ENCODE measurements around the gene OGT. TPM values are rescaled to one million over a fixed set of nuclear protein-coding genes. Genes with fewer than 3 reads are reported as not detected.

Gene OGT
- total RNA-seq, 1 experiment from 2014 or later = 174 TPM

DNA sequence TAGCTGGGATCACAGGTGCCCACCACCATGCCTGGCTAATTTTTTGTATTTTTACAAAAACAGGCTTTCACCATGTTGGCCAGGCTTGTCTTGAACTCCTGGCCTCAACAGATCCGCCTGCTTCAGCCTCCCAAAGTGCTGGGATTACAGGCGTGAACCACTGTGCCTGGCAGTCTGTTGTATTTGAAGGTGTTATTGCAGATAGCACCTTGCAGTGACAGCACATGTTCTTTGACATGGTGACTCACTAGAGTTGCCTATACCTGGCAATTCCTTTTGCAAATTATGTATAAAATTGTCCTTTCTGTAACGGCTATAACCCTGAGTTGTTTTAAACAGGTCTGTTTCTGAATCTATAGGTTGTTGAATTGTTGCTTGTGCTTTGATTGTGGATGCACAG is 7.9 kb downstream of the OGT start:
- no TSS peak for BruUV-seq (replicated peaks)
- H3K4me3 ChIP-seq (ENCODE audit: low read depth in 2 of 2, low read length in 2 of 2) = peak overlapping the region in 1 of 2 experiments; percentile 8; a peak in 1 of 4 replicates
- in situ Hi-C loops (cut with HindIII; ENCODE audit: low pct_unique_long_range_greater_than_20kb, low sequenced_read_pairs) = no loop called here
- TF ChIP-seq, protein P1, sequence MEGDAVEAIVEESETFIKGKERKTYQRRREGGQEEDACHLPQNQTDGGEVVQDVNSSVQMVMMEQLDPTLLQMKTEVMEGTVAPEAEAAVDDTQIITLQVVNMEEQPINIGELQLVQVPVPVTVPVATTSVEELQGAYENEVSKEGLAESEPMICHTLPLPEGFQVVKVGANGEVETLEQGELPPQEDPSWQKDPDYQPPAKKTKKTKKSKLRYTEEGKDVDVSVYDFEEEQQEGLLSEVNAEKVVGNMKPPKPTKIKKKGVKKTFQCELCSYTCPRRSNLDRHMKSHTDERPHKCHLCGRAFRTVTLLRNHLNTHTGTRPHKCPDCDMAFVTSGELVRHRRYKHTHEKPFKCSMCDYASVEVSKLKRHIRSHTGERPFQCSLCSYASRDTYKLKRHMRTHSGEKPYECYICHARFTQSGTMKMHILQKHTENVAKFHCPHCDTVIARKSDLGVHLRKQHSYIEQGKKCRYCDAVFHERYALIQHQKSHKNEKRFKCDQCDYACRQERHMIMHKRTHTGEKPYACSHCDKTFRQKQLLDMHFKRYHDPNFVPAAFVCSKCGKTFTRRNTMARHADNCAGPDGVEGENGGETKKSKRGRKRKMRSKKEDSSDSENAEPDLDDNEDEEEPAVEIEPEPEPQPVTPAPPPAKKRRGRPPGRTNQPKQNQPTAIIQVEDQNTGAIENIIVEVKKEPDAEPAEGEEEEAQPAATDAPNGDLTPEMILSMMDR (IDR thresholded peaks at IDR 0.05) = no peak
- TF ChIP-seq TCF7L2 (IDR thresholded peaks at IDR 0.05; ENCODE audit: low read depth, low read length) = no peak
- no peak for TF ChIP-seq POLR2AphosphoS5 (IDR thresholded peaks at IDR 0.05; ENCODE audit: low read depth, low read length)
- TF ChIP-seq SIN3A (IDR thresholded peaks at IDR 0.05; ENCODE audit: borderline replicate concordance, insufficient read depth, low read depth, low read length) = no peak
- TF ChIP-seq, protein P2, sequence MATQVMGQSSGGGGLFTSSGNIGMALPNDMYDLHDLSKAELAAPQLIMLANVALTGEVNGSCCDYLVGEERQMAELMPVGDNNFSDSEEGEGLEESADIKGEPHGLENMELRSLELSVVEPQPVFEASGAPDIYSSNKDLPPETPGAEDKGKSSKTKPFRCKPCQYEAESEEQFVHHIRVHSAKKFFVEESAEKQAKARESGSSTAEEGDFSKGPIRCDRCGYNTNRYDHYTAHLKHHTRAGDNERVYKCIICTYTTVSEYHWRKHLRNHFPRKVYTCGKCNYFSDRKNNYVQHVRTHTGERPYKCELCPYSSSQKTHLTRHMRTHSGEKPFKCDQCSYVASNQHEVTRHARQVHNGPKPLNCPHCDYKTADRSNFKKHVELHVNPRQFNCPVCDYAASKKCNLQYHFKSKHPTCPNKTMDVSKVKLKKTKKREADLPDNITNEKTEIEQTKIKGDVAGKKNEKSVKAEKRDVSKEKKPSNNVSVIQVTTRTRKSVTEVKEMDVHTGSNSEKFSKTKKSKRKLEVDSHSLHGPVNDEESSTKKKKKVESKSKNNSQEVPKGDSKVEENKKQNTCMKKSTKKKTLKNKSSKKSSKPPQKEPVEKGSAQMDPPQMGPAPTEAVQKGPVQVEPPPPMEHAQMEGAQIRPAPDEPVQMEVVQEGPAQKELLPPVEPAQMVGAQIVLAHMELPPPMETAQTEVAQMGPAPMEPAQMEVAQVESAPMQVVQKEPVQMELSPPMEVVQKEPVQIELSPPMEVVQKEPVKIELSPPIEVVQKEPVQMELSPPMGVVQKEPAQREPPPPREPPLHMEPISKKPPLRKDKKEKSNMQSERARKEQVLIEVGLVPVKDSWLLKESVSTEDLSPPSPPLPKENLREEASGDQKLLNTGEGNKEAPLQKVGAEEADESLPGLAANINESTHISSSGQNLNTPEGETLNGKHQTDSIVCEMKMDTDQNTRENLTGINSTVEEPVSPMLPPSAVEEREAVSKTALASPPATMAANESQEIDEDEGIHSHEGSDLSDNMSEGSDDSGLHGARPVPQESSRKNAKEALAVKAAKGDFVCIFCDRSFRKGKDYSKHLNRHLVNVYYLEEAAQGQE (IDR thresholded peaks at IDR 0.05; ENCODE audit: insufficient read depth in 1 of 2, low read depth in 2 of 2, low read length in 1 of 2) = no peak
- H3K27ac ChIP-seq (ENCODE audit: low read length) = no peak overlapping the region
- peaks cover 19% of the 10 kb centered on the region for H3K36me3 ChIP-seq (ENCODE audit: control insufficient read depth, insufficient read depth, low read length)
- no peaks in the 10 kb centered on the region for H3K9me3 ChIP-seq (ENCODE audit: control insufficient read depth, insufficient read depth, low read depth, low read length)
- intact Hi-C loops (cut with micrococcal nuclease; ENCODE audit: unreplicated experiment) = no loop called here
- ChIA-PET POLR2A (no interaction called here), CTCF (no interaction called here)
- DNase-seq (ENCODE audit: low read depth, low spot score) (no peak), ATAC-seq (no peak)
- H3K4me1 ChIP-seq (ENCODE audit: control insufficient read depth, insufficient read depth, low read length) = peaks cover 41% of the 10 kb centered on the region
- H3K27me3 ChIP-seq (ENCODE audit: control insufficient read depth, insufficient read depth, low read length) = no peaks in the 10 kb centered on the region

DNA sequence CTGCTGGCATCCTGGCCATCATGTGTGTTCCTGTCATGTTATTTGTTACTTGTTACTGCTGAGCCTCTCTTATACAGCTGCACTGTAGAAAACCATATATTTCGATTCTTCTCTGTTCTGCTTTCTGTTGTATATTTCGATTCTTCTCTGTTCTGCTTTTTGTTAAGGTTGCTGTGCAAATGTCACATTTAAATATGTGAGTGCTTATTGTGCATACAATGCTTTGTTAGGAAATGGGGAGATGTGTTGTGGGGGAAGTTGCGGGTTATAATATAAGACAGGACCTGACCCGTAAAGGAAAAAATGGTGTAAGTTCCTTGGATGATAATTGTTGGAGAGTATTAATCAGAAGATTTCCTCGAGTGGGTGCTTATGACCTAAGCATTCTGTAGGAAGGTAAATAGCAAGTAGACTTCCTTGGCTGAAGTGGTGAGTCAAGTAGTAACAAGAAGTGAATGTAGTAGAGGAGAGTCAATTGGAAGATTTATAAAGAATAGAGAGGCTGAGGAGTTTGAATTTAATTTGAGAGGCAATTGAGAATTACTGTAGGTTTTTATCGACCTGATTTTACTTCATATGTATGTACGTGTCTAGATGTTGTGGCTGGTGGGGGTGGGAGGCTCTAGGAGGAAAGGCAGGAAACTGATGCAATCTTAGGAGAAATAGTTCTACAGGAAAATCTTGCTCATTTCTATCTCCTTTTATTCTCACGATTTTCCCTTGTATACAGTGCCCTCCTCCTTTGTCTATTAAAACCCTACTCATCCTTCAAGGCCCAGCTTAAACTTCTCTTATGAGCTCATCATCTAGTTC is 8.5 kb downstream of the OGT start:
- no TSS peak for BruUV-seq (replicated peaks)
- CTCF ChIA-PET = no interaction called here
- in situ Hi-C loops (cut with HindIII; ENCODE audit: low pct_unique_long_range_greater_than_20kb, low sequenced_read_pairs) (no loop called here), intact Hi-C loops (cut with micrococcal nuclease; ENCODE audit: unreplicated experiment) (no loop called here)
- Histone ChIP-seq H3K36me3 (ENCODE audit: control insufficient read depth, insufficient read depth, low read length) (peaks cover 23% of the 10 kb centered on the region), H3K4me1 (ENCODE audit: control insufficient read depth, insufficient read depth, low read length) (peaks cover 38% of the 10 kb centered on the region), H3K27ac (ENCODE audit: low read length) (peak overlapping the region; percentile 63; the same call in 1 of the 2 replicates), H3K9me3 (ENCODE audit: control insufficient read depth, insufficient read depth, low read depth, low read length) (no peaks in the 10 kb centered on the region), H3K27me3 (ENCODE audit: control insufficient read depth, insufficient read depth, low read length) (no peaks in the 10 kb centered on the region), H3K4me3 (ENCODE audit: low read depth in 2 of 2, low read length in 2 of 2) (peak overlapping the region in 1 of 2 experiments; percentile 8; a peak in 2 of 4 replicates)
- ATAC-seq (peak; percentile 53; the same call in 1 of the 2 replicates), DNase-seq (ENCODE audit: low read depth, low spot score) (no peak)
- POLR2A ChIA-PET = no interaction called here
- TF ChIP-seq POLR2AphosphoS5 (IDR thresholded peaks at IDR 0.05; ENCODE audit: low read depth, low read length) (no peak), SIN3A (IDR thresholded peaks at IDR 0.05; ENCODE audit: borderline replicate concordance, insufficient read depth, low read depth, low read length) (no peak), TCF7L2 (IDR thresholded peaks at IDR 0.05; ENCODE audit: low read depth, low read length) (no peak)
- TF ChIP-seq, protein P1 (IDR thresholded peaks at IDR 0.05) = no peak
- TF ChIP-seq, protein P2 (IDR thresholded peaks at IDR 0.05; ENCODE audit: insufficient read depth in 1 of 2, low read depth in 2 of 2, low read length in 1 of 2) = no peak

Data from Panc1 (cell line).